Activated CD4-positive, alpha-beta T cell treated with anti-CD3 and anti-CD28 coated beads, Interleukin-2, amount 10 ng/mL, durations not matched to agents 24 days and 14 days (primary cell): ENCODE measurements around the gene MRPL11. TPM values are rescaled to one million over a fixed set of nuclear protein-coding genes. Genes with fewer than 3 reads are reported as not detected.

Source experiments
- DNase-seq: peaks from one replicate; pipeline ENCODE4 v3.0.0; 2022
- H3K27ac Mint-ChIP-seq: one replicate; pipeline ENCODE4 v1.8.0; 2022; ENCODE audit warnings: mild to moderate bottlenecking, mixed read lengths
- H3K27me3 Mint-ChIP-seq: one replicate; pipeline ENCODE4 v1.8.0; 2022; ENCODE audit warnings: mixed read lengths
- H3K36me3 Mint-ChIP-seq: one replicate; pipeline ENCODE4 v1.8.0; 2022; ENCODE audit warnings: low read depth, mild to moderate bottlenecking, mixed read lengths
- H3K4me1 Mint-ChIP-seq: one replicate; pipeline ENCODE4 v1.8.0; 2021; ENCODE audit warnings: mixed read lengths
- H3K4me3 Mint-ChIP-seq: one replicate; pipeline ENCODE4 v1.8.0; 2022; ENCODE audit warnings: mild to moderate bottlenecking, moderate library complexity, mixed read lengths
- H3K9me3 Mint-ChIP-seq: one replicate; pipeline ENCODE4 v1.8.0; 2021; ENCODE audit warnings: mixed read lengths
- intact Hi-C: fragments of 100-400 bp; cut with micrococcal nuclease; formaldehyde crosslinking; loops from one replicate; pipeline ENCODE4 v1.15.1; 2023
- total RNA-seq: library from RNA; stranded (reverse); gene quantifications from 2 replicates; pipeline ENCODE4 v1.2.3, GENCODE V29; 2022

The MRPL11 gene
- total RNA-seq, 1 donor from 2014 or later: 102 TPM

- no peak overlapping the region for H3K27ac Mint-ChIP-seq
- intact Hi-C loops: no loop called here
- no peak for DNase-seq
- no peak overlapping the region for H3K4me3 Mint-ChIP-seq
- H3K36me3 Mint-ChIP-seq: no peaks in the 10 kb centered on the region
- peaks cover 6% of the 10 kb centered on the region for H3K9me3 Mint-ChIP-seq
- H3K4me1 Mint-ChIP-seq: peaks cover 33% of the 10 kb centered on the region
- peaks cover 19% of the 10 kb centered on the region for H3K27me3 Mint-ChIP-seq
Observed at GRCh38 chr11:66414120-66414934, 24.3 kb downstream of the MRPL11 start.

- intact Hi-C loops: no loop called here
- Mint-ChIP-seq H3K4me1 (peaks cover 29% of the 10 kb centered on the region), H3K27ac (no peak overlapping the region), H3K9me3 (no peaks in the 10 kb centered on the region), H3K27me3 (peaks cover 10% of the 10 kb centered on the region), H3K36me3 (no peaks in the 10 kb centered on the region), H3K4me3 (no peak overlapping the region)
- DNase-seq: no peak
Observed at GRCh38 chr11:66413167-66413566, 25.5 kb downstream of the MRPL11 start.

DNA sequence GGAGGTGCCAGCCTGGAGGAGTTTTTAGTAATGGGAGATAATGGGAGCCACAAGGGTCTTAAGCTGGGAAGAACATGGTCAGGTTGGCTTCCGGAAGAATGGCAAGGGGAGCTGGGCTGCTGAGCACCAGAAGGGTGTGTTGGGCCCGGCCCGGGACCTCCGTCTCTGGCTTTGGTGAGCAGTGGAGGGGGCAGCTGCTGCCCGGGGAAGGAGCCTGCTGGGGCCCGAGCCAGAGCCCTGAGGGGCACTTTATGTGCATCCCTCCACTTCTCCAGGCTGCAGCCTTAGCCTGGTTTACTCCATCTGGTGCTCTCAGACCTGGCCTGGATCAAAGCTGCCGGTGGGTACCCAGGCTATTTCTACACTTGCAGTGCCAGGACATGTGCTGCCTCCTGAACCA is 26.5 kb downstream of the MRPL11 start:
- DNase-seq: no peak
- Mint-ChIP-seq H3K9me3 (no peaks in the 10 kb centered on the region), H3K36me3 (no peaks in the 10 kb centered on the region), H3K4me3 (no peak overlapping the region), H3K27ac (no peak overlapping the region), H3K4me1 (peaks cover 18% of the 10 kb centered on the region), H3K27me3 (peaks cover 7% of the 10 kb centered on the region)
- intact Hi-C loops: no loop called here

DNA sequence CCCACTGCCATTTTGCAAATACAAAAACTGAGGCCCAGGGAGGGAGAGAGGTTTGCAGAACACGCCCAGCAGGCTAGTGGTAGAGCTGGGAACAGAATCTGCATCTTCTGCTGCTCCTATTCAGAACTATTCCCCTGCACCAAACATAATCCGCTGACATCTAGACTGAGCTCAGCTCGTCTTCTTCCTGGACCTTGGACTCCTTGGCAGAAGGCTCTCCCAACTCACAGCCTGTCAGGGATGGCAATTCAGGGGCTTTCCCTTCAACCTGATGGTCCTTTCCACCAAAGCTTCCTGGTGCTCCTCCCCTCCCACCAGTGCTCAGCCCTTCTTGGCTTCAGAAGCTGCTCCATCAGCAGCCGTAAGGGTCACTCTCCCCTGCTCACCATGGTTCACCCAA is 27.3 kb downstream of the MRPL11 start:
- Mint-ChIP-seq H3K4me3 (no peak overlapping the region), H3K4me1 (peaks cover 13% of the 10 kb centered on the region), H3K27ac (no peak overlapping the region), H3K36me3 (no peaks in the 10 kb centered on the region), H3K27me3 (peaks cover 8% of the 10 kb centered on the region), H3K9me3 (no peaks in the 10 kb centered on the region)
- intact Hi-C loops: no loop called here
- DNase-seq: no peak

- Mint-ChIP-seq H3K4me3 (peak overlapping the region; percentile 22), H3K36me3 (no peaks in the 10 kb centered on the region)
- no peak for DNase-seq
Observed at GRCh38 chr11:66410191-66410590, 28.5 kb downstream of the MRPL11 start.

GRCh38 chr11:66409226-66409625 is 29.4 kb downstream of the MRPL11 start:
- intact Hi-C loops: loop anchor here (2.0 kb wide), 2 partner anchors 30 to 70 kb away; partner anchors contain the start of gene MRPL11
- no peak overlapping the region for H3K27ac Mint-ChIP-seq
- no peak overlapping the region for H3K4me3 Mint-ChIP-seq
- H3K36me3 Mint-ChIP-seq: no peaks in the 10 kb centered on the region
- H3K27me3 Mint-ChIP-seq: peaks cover 18% of the 10 kb centered on the region
- no peaks in the 10 kb centered on the region for H3K9me3 Mint-ChIP-seq
- DNase-seq: no peak
- H3K4me1 Mint-ChIP-seq: peaks cover 8% of the 10 kb centered on the region

More at GRCh38 chr11:66410191-66410590, 28.5 kb downstream of the MRPL11 start:
- intact Hi-C loops: no loop called here
- H3K27ac Mint-ChIP-seq: no peak overlapping the region
- peaks cover 15% of the 10 kb centered on the region for H3K27me3 Mint-ChIP-seq
- H3K9me3 Mint-ChIP-seq: no peaks in the 10 kb centered on the region
- peaks cover 8% of the 10 kb centered on the region for H3K4me1 Mint-ChIP-seq

GRCh38 chr11:66408488-66409214 is 30.0 kb downstream of the MRPL11 start:
- Mint-ChIP-seq H3K27ac (peak overlapping the region; percentile 74), H3K4me1 (peaks cover 8% of the 10 kb centered on the region), H3K36me3 (no peaks in the 10 kb centered on the region), H3K4me3 (peak overlapping the region; percentile 88), H3K9me3 (no peaks in the 10 kb centered on the region), H3K27me3 (peaks cover 18% of the 10 kb centered on the region)
- intact Hi-C loops: loop anchor here (1.0 to 2.0 kb wide), 5 partner anchors 13 to 270 kb away; partner anchors contain the start of genes MRPL11 and NPAS4
- DNase-seq: peak; percentile 98

GRCh38 chr11:66407651-66408050 is 31.0 kb downstream of the MRPL11 start:
- Mint-ChIP-seq H3K27ac (no peak overlapping the region), H3K9me3 (no peaks in the 10 kb centered on the region), H3K27me3 (peaks cover 18% of the 10 kb centered on the region), H3K4me3 (no peak overlapping the region), H3K4me1 (peaks cover 8% of the 10 kb centered on the region), H3K36me3 (no peaks in the 10 kb centered on the region)
- no peak for DNase-seq
- intact Hi-C loops: loop anchor here (1.0 to 2.0 kb wide), 5 partner anchors 14 to 271 kb away; partner anchors contain the start of genes MRPL11 and NPAS4

GRCh38 chr11:66393954-66394353 is 44.7 kb downstream of the MRPL11 start:
- Mint-ChIP-seq H3K27me3 (peaks cover 7% of the 10 kb centered on the region), H3K36me3 (no peaks in the 10 kb centered on the region), H3K4me3 (no peak overlapping the region), H3K4me1 (no peaks in the 10 kb centered on the region), H3K9me3 (no peaks in the 10 kb centered on the region), H3K27ac (no peak overlapping the region)
- intact Hi-C loops: no loop called here
- DNase-seq: no peak

- DNase-seq: no peak
Observed at GRCh38 chr11:66391322-66391721, 47.3 kb downstream of the MRPL11 start.

GRCh38 chr11:66388780-66389386 is 49.8 kb downstream of the MRPL11 start:
- Mint-ChIP-seq H3K36me3 (no peaks in the 10 kb centered on the region), H3K27me3 (peaks cover 9% of the 10 kb centered on the region), H3K9me3 (no peaks in the 10 kb centered on the region), H3K27ac (no peak overlapping the region), H3K4me1 (peaks cover 8% of the 10 kb centered on the region), H3K4me3 (no peak overlapping the region)
- peak; percentile 93 for DNase-seq
- intact Hi-C loops: loop anchor here (1.0 to 5.0 kb wide), 3 partner anchors 42 to 77 kb away; partner anchors contain the start of genes B4GAT1, BRMS1 and MRPL11

More at GRCh38 chr11:66391322-66391721, 47.3 kb downstream of the MRPL11 start:
- Mint-ChIP-seq H3K27ac (no peak overlapping the region), H3K27me3 (peaks cover 7% of the 10 kb centered on the region), H3K36me3 (no peaks in the 10 kb centered on the region), H3K9me3 (no peaks in the 10 kb centered on the region), H3K4me1 (peaks cover 3% of the 10 kb centered on the region), H3K4me3 (no peak overlapping the region)
- intact Hi-C loops: no loop called here

DNA sequence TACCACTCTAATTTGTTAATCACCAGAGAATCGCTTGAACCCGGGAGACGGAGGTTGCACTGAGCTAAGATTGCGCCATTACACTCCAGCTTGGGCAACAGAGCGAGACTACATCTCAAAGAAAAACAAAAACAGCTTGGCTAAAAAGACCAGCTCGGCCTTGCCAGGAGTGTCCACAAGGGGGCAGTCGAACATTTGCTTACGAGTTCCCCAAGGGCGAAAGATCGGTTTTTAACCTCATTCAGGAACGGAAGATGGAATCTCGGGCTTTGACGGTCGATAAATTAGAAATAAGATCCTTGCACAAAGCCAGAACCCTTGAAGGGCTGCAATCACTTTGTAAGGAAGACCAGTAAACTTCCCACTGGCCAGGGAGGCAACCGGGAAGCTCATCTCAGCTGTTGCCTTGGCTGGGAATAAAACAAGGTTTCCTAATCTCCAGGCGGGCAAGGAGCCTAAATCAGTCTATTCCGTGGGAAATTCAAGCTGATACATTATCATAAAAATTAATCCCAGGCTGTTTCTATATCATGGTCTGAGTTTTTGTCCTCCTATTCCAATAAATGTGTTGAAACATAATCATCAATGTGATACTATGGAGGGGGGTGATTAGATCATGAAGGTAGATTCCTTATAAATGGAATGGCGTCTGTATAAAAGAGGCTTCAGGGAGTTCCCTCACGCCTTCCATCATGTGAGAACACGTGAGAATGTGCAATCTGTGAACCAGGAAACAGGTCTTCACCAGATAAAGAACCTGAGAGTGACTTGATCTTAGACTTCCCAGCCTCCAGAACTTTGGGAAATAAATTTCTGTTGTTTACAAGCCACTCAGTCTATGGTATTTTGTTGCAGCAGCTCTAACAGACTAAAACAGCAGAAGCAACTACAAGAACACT is 52.2 kb downstream of the MRPL11 start:
- no peaks in the 10 kb centered on the region for H3K36me3 Mint-ChIP-seq
- H3K27me3 Mint-ChIP-seq: peaks cover 5% of the 10 kb centered on the region
- no peaks in the 10 kb centered on the region for H3K9me3 Mint-ChIP-seq
- H3K27ac Mint-ChIP-seq: no peak overlapping the region
- peak overlapping the region; percentile 58 for H3K4me3 Mint-ChIP-seq
- DNase-seq: peak; percentile 95
- peaks cover 8% of the 10 kb centered on the region for H3K4me1 Mint-ChIP-seq
- intact Hi-C loops: loop anchor here (5.0 kb wide), 2 partner anchors 39 to 51 kb away; partner anchors contain the start of genes B4GAT1, BRMS1 and MRPL11
